Activated CD8-positive, alpha-beta memory T cell treated with anti-CD3 and anti-CD28 coated beads, Interleukin-2, amount 50 U/mL, for 1 hour (primary cell): Measurements from ENCODE around the gene CDK4.
"Not testable (repeated sequence)": the region's sequence is repeated elsewhere in the genome, so short reads cannot be mapped to it uniquely, and the experiment has no call there.

Source experiments
- DNase-seq: peaks from one replicate; pipeline ENCODE4 v3.0.0-alpha.2; 2020; ENCODE audit errors: extremely low read depth

CDK4 gene

GRCh38 chr12:57751788-57752667 is at the start of gene CDK4:
Gene CDK4, minus strand, starts transcription at chr12:57752310. Its CDS starts 593 bp downstream, at chr12:57751717.
- DNase-seq = peak; percentile 95

- no peak for DNase-seq
Measured at GRCh38 chr12:57800965-57801364, 48.9 kb upstream of the CDK4 start.

DNA sequence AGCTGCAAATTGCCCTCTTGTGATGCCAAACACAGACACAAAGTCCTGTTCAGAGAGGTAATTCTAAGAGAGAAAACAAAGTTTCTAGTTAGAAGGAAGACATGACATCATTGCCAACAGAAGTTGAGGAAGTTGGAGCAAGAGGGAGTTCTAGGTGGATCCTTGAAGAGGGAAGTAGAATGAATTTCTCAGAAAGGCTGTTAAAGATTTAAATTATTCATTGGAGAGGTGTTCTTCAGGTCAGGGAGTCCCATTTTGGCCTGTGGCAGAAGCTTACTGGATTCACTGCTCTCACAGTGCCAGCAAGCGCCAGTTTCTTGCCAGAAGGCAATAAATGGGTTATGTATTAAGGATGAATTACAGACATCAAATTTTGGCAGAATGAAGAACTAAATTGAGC is 45.8 kb upstream of the CDK4 start:
- no peak for DNase-seq

GRCh38 chr12:57796996-57797395 is 44.9 kb upstream of the CDK4 start:
- DNase-seq = no peak

DNA sequence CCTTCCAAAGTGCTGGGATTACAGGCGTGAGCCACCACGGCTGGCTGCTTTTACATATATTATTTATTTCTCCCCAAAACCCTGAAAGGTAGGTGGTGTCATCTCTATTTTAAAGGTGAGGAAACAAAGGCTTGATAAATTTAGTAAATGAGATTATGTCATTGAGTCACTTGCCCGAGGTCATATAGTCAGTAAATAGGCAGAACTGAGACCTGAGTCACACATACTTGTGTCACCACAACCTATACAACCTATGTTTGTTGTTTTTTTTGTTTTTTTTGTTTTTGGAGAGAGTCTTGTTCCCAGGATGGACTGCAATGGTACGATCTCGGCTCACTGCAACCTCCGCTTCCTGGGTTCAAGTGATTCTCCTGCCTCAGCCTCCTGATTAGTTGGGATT is 43.2 kb upstream of the CDK4 start:
- no peak for DNase-seq

DNA sequence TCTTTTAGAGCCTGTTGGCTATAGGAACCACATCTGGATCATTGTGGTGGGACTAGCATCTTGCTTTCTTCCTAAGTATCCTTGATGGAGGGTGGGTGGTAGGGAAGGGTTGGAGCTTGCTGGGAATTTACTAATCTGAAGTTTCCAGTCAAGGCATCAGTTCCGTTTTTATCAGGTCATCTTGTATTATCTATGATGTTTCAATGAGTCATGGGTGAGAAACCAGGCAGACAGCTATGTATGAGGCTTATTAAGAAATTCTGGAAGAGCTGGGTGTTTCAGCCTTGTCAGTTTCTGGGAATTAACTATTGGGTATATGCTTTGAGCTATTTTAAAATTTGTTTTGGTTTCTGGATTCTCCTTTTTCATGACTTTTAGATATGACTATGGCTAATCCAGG is 41.8 kb upstream of the CDK4 start:
- DNase-seq = no peak

- DNase-seq = no peak
Measured at GRCh38 chr12:57783861-57784260, 31.8 kb upstream of the CDK4 start.

- no peak for DNase-seq
Measured at GRCh38 chr12:57783466-57783801, 31.3 kb upstream of the CDK4 start.

DNA sequence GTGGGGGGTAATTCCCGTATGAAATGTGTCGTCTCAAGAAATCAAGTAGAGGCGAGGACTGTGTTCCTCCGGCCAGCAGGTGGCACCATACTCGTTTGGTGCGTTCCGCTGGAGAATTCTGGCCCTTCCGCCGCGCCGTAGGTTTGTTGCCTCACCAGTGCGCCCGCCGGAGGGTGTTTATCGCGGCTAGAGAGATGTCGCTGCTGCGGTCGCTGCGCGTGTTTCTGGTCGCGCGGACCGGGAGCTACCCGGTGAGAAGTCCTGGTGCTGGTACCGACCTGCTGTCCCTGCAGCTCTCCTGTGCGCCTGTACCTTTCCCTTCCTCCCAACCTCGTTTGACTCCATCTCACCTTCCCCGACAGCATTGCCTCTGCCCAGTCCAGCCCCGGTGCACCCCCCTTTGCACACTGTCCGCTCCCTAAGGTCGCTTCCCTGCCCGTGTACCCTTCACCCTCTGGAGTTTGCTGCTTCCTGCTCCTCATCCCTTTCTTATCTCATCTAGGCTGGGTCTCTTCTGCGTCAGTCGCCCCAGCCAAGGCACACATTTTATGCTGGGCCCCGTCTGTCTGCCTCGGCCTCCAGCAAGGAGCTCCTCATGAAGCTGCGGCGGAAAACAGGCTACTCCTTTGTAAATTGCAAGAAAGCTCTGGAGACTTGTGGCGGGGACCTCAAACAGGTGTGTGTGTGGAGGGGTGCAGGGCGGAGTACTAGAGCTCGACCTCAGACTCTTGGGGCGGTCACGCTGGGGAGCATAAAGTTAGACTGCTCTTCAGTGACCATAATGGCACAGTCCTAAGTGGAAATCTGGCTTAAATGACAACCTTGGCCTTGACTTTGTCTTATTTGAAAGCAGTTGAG is 30.7 kb upstream of the CDK4 start, which contains the start of gene TSFM:
TSFM (plus strand) TSS at position 180 of the 858 bp plus-strand sequence; CDS start at position 195, 15 bp downstream.
- peak; percentile 96 for DNase-seq

- DNase-seq = no peak
Measured at GRCh38 chr12:57782243-57782607, 30.1 kb upstream of the CDK4 start.

DNA sequence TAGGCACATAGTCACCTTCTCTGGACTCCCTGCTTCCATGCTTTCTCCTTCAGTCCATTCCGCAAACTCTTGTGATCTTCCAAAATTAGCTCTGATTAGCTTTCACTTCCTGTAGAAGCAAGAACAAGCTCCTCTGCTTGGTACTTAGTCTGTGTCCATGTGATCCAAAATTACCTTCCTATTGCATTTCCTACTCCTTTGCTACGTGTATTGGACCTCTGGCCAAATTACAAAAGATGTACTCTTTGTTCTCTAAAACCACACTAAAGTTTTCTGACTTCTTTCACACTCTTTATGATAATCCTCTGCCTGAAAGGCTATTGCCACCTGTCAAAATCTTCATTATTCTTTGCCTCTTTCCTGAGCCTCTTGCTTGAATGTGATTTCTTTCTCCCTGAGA is 29.7 kb upstream of the CDK4 start:
- no peak for DNase-seq

DNA sequence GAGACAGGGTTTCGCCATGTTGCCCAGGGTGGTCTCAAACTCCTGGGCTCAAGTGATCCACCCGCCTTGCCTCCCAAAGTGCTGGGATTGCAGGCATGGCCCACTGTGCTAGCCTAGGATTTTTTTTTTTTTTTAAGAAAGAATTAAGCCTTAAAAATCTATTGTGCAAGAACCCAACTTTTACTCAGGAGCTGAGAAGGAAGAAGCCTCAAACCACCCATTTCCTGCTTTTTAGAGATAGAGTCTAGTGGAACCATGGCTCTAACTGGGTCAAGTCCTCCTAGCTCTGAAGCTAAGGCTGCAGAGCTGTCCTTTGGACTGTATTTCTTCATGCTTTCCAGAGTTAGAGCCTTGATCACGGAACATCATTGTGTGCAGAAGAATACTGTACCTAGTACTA is 29.1 kb upstream of the CDK4 start:
- no peak for DNase-seq

DNA sequence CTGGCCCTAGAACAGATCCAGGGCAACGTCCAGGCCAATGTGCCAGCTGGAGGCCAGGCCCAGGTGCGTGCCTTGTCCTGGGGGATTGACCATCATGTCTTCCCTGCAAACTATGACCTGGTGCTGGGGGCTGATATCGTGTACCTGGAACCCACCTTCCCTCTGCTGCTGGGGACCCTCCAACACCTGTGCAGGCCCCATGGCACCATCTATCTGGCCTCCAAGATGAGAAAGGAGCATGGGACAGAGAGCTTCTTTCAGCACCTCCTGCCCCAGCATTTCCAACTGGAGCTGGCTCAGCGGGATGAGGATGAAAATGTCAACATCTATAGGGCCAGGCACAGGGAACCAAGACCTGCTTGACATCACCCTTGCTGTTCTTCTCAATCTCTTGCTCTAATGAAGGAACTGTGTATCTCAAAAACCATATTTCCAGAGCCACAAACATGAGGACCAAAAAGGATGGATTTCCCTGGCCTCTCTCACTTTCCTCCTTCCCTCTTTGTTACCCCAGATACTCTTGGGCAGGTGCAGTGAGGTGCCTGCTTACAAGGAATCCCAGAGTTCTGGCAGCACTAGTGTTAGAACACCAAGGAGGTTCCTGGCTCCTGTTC is 28.3 kb upstream of the CDK4 start:
- no peak for DNase-seq

DNA sequence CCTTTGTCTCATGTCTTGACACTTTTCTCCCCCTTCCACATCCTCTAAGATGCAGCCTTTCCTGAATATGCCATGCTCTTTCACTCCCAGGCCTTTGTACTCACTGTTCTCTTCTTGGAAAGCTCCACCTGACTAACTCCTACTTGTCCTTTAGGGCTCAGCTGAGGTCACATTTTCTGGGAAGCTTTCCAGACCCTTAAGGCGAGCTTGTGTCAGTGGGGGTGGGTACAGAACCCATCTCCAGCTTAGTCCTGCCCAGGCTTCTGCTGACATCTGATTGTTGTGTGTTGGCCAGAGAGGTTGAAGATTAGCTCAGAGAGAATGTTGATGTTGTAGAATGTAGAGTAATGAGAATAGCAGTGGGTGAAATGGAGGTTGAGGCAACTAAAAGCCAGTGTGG is 27.6 kb upstream of the CDK4 start:
- DNase-seq = no peak

GRCh38 chr12:57777911-57778310 is 25.8 kb upstream of the CDK4 start:
- no peak for DNase-seq

DNA sequence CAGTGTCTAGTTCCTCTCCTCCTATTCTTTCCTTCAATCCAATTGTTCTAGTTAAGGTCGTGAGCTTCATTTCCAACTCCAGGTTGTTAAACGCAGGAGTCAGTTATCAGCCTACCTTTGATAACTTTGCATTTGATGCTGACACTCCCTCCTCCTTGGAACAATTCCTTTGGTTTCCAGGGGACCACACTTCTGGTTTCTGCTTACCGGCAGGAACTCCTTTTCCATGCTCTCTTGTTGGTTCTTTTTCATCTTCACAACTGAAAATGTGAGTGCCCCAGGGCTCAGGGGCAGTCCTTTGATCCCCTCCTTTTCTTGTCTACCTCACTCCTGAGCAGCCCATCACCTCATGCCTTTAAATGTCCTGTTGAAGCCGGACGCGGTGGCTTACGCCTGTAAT is 25.3 kb upstream of the CDK4 start:
- DNase-seq = no peak

DNA sequence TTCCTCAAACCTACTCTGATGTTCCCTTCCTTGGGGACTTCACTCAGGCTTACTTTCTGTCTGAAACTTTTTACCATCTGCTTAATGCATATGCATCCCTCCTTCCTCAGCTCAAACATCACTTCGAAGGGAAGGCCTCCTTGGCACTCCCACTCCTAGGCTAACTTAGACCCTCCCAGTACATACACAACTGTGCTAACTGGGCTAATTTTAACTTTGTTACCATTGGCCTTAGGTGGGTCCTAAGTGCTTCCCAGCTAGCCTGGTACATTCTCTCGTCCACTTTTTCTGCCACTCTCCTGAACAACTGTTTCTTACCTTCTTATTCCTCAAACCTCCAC is 24.1 kb upstream of the CDK4 start:
- no peak for DNase-seq

- DNase-seq = no peak
Measured at GRCh38 chr12:57775563-57776246, 23.6 kb upstream of the CDK4 start.

DNA sequence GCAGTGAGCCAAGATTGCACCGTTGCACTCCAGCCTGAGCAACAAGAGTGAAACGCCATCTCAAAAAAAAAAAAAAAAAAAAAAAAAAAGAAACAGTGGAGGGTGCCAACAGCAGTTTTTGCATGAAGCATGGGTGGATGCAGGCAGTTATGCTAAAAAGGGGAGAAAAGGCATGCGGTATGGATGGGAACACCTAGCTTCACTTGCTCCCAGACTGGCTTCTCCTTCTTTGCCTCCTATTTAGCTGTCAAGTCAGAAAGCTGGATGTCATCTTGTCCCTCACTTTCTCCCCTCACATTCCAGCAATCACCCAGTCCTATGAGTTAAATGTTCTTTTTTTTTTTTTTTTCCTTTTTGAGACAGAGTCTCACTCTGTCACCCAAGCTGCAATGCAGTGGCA is 22.9 kb upstream of the CDK4 start:
- no peak for DNase-seq

DNA sequence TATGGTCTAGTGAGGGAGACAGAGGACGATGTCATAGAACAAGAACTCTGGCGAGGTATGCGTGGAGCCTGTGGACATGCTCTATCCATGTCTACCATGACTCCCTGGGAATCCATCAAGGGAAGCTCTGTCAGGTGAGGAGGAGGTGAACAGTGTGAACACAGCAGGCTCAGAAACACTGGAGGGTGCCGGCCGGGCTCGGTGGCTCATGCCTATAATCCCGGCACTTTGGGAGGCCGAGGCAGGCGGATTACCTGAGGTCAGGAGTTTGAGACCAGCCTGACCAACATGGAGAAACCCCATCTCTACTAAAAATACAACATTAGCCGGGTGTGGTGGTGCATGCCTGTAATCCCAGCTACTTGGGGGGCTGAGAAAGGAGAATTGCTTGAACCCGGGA is 22.5 kb upstream of the CDK4 start:
- DNase-seq = not testable (repeated sequence)

DNA sequence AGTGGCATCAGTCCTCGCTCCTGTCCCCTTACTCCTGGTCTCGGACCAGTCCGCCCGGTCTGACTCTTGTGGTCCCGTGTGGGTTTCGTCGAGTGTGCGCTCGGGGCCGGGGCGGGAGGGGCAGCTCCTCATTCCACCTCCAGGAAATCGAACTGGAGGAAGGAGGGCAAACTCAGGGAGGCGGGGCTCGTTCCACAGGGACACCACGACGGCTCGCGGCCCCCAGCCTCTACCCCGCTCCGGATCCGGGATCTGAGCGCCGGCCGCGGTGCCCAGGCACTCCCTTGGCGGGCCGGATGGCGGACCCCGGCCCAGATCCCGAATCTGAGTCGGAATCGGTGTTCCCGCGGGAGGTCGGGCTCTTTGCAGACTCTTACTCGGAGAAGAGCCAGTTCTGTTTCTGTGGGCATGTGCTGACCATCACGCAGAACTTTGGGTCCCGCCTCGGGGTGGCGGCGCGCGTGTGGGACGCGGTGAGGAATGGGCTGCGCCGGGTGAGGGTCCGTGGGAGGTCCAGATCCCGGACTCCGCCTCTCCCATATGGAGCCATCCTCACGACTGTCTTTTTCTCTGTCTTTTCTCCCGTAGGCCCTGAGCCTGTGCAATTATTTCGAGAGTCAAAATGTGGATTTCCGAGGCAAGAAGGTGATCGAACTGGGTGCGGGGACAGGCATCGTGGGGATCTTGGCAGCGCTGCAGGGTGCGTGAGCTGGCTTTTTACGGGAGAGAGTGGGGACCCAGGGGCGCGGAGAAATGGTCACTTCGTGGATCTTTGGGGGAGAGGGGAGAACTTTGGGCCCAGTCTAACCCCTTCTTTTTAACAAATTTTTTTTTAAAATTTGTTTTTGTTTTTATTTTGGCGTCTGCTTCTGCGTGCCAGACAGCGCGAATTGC is 20.6 kb upstream of the CDK4 start, which contains the start of gene EEF1AKMT3:
EEF1AKMT3 (plus strand) TSS at position 186 of the 894 bp plus-strand sequence; CDS start at position 297, 111 bp downstream.
- no peak for DNase-seq
